K562 (cell line): ENCODE measurements around the gene WASHC4. TPM values are rescaled to one million over a fixed set of nuclear protein-coding genes. Genes with fewer than 3 reads are reported as not detected.

Experiments used
- ATAC-seq: fragments of 200-7000 bp; cut with Tn5 transposase; 3 replicates; pipeline ENCODE4 v1.9.1; 2020; ENCODE audit warnings: moderate library complexity
- BruUV-seq: library from RNA; stranded (reverse); fragments of 400-500 nt; replicated peaks from 2 replicates; lab custom pipeline; 2021; lab: Mats Ljungman, UMichigan
- CTCF ChIA-PET: fragments of 300-600 bp; formaldehyde crosslinking; extraction: SDS; loops from one replicate; lab custom pipeline; 2021; ENCODE audit warnings: low intra/inter-chr PET ratio; lab: Yijun Ruan, JAX
- POLR2A ChIA-PET: fragments of 300-600, 350-650 bp; sonication (Branson Sonifier 250); formaldehyde crosslinking; extraction: SDS; loops from one replicate; lab custom pipeline; 2021; ENCODE audit warnings: antibody characterized with exemption, inconsistent platforms; lab: Yijun Ruan, JAX
- DNase-seq, 4 experiments: peaks; one replicate each; pipeline versions ENCODE4 v3.0.0 to v3.0.0-alpha.2; 2011 to 2018; ENCODE audit warnings: low spot score in 3 of 4, mixed read lengths in 3 of 4; ENCODE audit errors: extremely low read depth in 1 of 4
- FAIRE-seq: peaks from 2 replicates; lab custom pipeline; 2011; peaks lifted over from hg19 to GRCh38; lab: Jason Lieb, UNC
- H2AFZ ChIP-seq: 2 replicates; pipeline ENCODE4 v1.6.0; 2011; ENCODE audit warnings: low read depth, low read length, control low read depth, inconsistent platforms
- H3K27ac ChIP-seq: fragments of 200-600 bp; 3 replicates; pipeline ENCODE4 v1.8.0; 2011; ENCODE audit warnings: low read depth, mild to moderate bottlenecking, control low read depth, inconsistent platforms, low read length, moderate library complexity, mixed read lengths; ENCODE audit errors: extremely low read depth
- H3K27me3 ChIP-seq, 2 experiments: fragments of 300-600 bp in 1 of 2; 2 replicates in 1 of 2; 3 replicates in 1 of 2; pipeline versions ENCODE4 v1.6.0 to v1.8.0; 2011; ENCODE audit warnings: inconsistent platforms in 2 of 2, low read length in 2 of 2, mild to moderate bottlenecking in 1 of 2, mixed read lengths in 1 of 2, moderate library complexity in 1 of 2; ENCODE audit not compliant: control insufficient read depth in 2 of 2, insufficient read depth in 2 of 2
- H3K36me3 ChIP-seq: fragments of 300-600 bp; 3 replicates; pipeline ENCODE4 v1.8.0; 2011; ENCODE audit warnings: mild to moderate bottlenecking, low read length, inconsistent platforms; ENCODE audit not compliant: control insufficient read depth, insufficient read depth
- H3K4me1 ChIP-seq, 2 experiments: fragments of 200-600 bp in 1 of 2; replicated peaks in 1 of 2; 2 replicates in 1 of 2; 3 replicates in 1 of 2; pipeline versions ENCODE4 v1.5.1 to v1.8.0; 2011; ENCODE audit warnings: inconsistent platforms in 2 of 2, low read length in 2 of 2, mild to moderate bottlenecking in 1 of 2, mixed read lengths in 1 of 2, moderate library complexity in 1 of 2; ENCODE audit not compliant: control insufficient read depth in 2 of 2, insufficient read depth in 2 of 2
- H3K4me2 ChIP-seq: 2 replicates; pipeline ENCODE4 v1.6.1; 2011; ENCODE audit warnings: low read length, control low read depth, inconsistent platforms, mixed read lengths; ENCODE audit not compliant: insufficient read depth
- H3K4me3 ChIP-seq: fragments of 200-600 bp; sonication (generic), shearing (Covaris generic); 2 replicates; pipeline ENCODE4 v1.5.1; 2016; ENCODE audit warnings: control low read depth, inconsistent platforms
- H3K79me2 ChIP-seq: fragments of 200-600 bp; 3 replicates; pipeline ENCODE4 v1.8.0; 2011; ENCODE audit warnings: low read length, inconsistent platforms; ENCODE audit not compliant: control insufficient read depth, insufficient read depth
- H3K9ac ChIP-seq, 2 experiments: 2 replicates each; pipeline versions ENCODE4 v1.6.0 to v1.6.1; 2011; ENCODE audit warnings: low read depth in 2 of 2, low read length in 2 of 2, control low read depth in 1 of 2, inconsistent platforms in 1 of 2, mild to moderate bottlenecking in 1 of 2, mixed read lengths in 1 of 2; ENCODE audit not compliant: insufficient read depth in 1 of 2
- H3K9me1 ChIP-seq: one replicate; pipeline ENCODE4 v1.6.0; 2011; ENCODE audit warnings: inconsistent platforms, mild to moderate bottlenecking, low read length, moderate library complexity; ENCODE audit not compliant: control insufficient read depth, insufficient read depth
- H3K9me3 ChIP-seq: replicated peaks from 2 replicates; pipeline ENCODE4 v1.5.1; 2011; ENCODE audit warnings: low read depth, low read length, inconsistent platforms; ENCODE audit not compliant: control insufficient read depth, insufficient read depth
- H4K20me1 ChIP-seq: replicated peaks from 2 replicates; pipeline ENCODE4 v1.6.1; 2011; ENCODE audit warnings: low read length, inconsistent platforms, mixed read lengths; ENCODE audit not compliant: control insufficient read depth, insufficient read depth
- ARID1B ChIP-seq: fragments of 450-650 bp; IDR thresholded peaks from 2 replicates; pipeline ENCODE4 v1.6.1; 2016; ENCODE audit warnings: antibody characterized with exemption, mild to moderate bottlenecking, inconsistent platforms
- ARID2 ChIP-seq: fragments of 450-650 bp; IDR thresholded peaks from 2 replicates; pipeline ENCODE4 v1.6.1; 2017; ENCODE audit warnings: antibody characterized with exemption, mild to moderate bottlenecking
- CREB1 ChIP-seq, 2 experiments: sonication (generic) in 1 of 2; formaldehyde crosslinking in 1 of 2; IDR thresholded peaks; 2 replicates each; pipeline versions ENCODE4 v1.6.1 to v1.8.0; 2012 to 2022; ENCODE audit warnings: inconsistent platforms in 1 of 2, mild to moderate bottlenecking in 1 of 2, missing genetic modification reagents in 1 of 2, moderate library complexity in 1 of 2
- DLX4 ChIP-seq: fragments of 250-450 bp; sonication (Bioruptor Pico); IDR thresholded peaks from 2 replicates; pipeline ENCODE4 v1.6.1; 2021; ENCODE audit warnings: mild to moderate bottlenecking
- DNMT1 ChIP-seq: fragments of 450-650 bp; IDR thresholded peaks from 2 replicates; pipeline ENCODE4 v1.6.1; 2016; ENCODE audit warnings: antibody characterized with exemption, mild to moderate bottlenecking
- MAZ ChIP-seq, 2 experiments: fragments of 450-650 bp in 1 of 2; sonication (generic) in 1 of 2; formaldehyde crosslinking; IDR thresholded peaks in 1 of 2; conservative IDR thresholded peaks in 1 of 2; 2 replicates each; pipeline versions ENCODE4 v1.4.0 to v1.5.0; 2020; ENCODE audit warnings: mild to moderate bottlenecking in 1 of 2, missing genetic modification reagents in 1 of 2
- RNF2 ChIP-seq: sonication (generic); IDR thresholded peaks from 2 replicates; pipeline ENCODE4 v1.6.1; 2016
- SAP30 ChIP-seq: fragments of 200-600 bp; sonication (generic); IDR thresholded peaks from 2 replicates; pipeline ENCODE4 v1.6.1; 2012; ENCODE audit warnings: borderline replicate concordance, low read depth, mild to moderate bottlenecking, moderate library complexity, low read length, control low read depth, inconsistent platforms; ENCODE audit not compliant: insufficient read depth, poor library complexity, severe bottlenecking
- SMAD1 ChIP-seq: fragments of 150-350 bp; IDR thresholded peaks from 2 replicates; pipeline ENCODE4 v1.6.1; 2014; ENCODE audit warnings: low read length, low read depth; ENCODE audit not compliant: partially characterized antibody
- TARDBP ChIP-seq: fragments of 450-650 bp; IDR thresholded peaks from 2 replicates; pipeline ENCODE4 v1.6.1; 2016
- TCFL5 ChIP-seq: fragments of 250-450 bp; sonication (Bioruptor Pico); conservative IDR thresholded peaks from 2 replicates; pipeline ENCODE4 v1.6.1; 2021; ENCODE audit warnings: mild to moderate bottlenecking, moderate library complexity, matching md5 sums
- TEAD4 ChIP-seq, 2 experiments: sonication (generic) in 1 of 2; formaldehyde crosslinking in 1 of 2; IDR thresholded peaks; 2 replicates each; pipeline versions ENCODE4 v1.6.1 to v1.8.0; 2012 to 2022; ENCODE audit warnings: borderline replicate concordance in 1 of 2, inconsistent platforms in 1 of 2, low read length in 1 of 2, mild to moderate bottlenecking in 1 of 2, missing genetic modification reagents in 1 of 2
- YY1 ChIP-seq, 3 experiments: IDR thresholded peaks; 2 replicates each; pipeline ENCODE4 v1.6.1; 2011; ENCODE audit warnings: low read length in 2 of 3, mild to moderate bottlenecking in 2 of 3, moderate library complexity in 2 of 3, borderline replicate concordance in 1 of 3, control low read depth in 1 of 3, low read depth in 1 of 3; ENCODE audit not compliant: insufficient read depth in 3 of 3, insufficient replicate concordance in 2 of 3, control insufficient read depth in 1 of 3, insufficient read length in 1 of 3; ENCODE audit errors: extremely low read depth in 1 of 3
- ZNF197 ChIP-seq: fragments of 200-800 bp; sonication (Bioruptor generic); IDR thresholded peaks from 2 replicates; pipeline ENCODE4 v1.6.1; 2016; ENCODE audit warnings: low read depth, missing genetic modification characterization, missing compliant biosample characterization
- ZNF77 ChIP-seq: fragments of 250-450 bp; sonication (Bioruptor Pico); IDR thresholded peaks from 2 replicates; pipeline ENCODE4 v1.5.0; 2020
- ZSCAN29 ChIP-seq: fragments of 450-650 bp; IDR thresholded peaks from 2 replicates; pipeline ENCODE4 v1.6.1; 2017
- WGBS: fragments of 100-300 bp; shearing (Covaris generic); methylation state at CpG from one replicate; pipeline ENCODE4 v1.1.6; 2016; ENCODE audit warnings: low coverage, mixed read lengths; ENCODE audit not compliant: insufficient coverage; ENCODE audit errors: missing lambda C conversion rate; 5-methylcytosine and 5-hydroxymethylcytosine counted together
- in situ Hi-C: fragments of 300-500 bp; cut with MboI; formaldehyde crosslinking; loops from 4 replicates; pipeline ENCODE4 v1.15.0; 2018; ENCODE audit warnings: inconsistent platforms, mixed read lengths
- intact Hi-C: fragments of 100-400 bp; cut with micrococcal nuclease; formaldehyde crosslinking; loops from 2 replicates; pipeline ENCODE4 v1.14.2; 2022
- polyA plus RNA-seq, 8 experiments: library from polyadenylated mRNA; depleted of rRNA in 4 of 8; stranded (reverse) in 5 of 8; unstranded in 3 of 8; fragments of >200 nt; fragmentation: Nextera tagmentation in 2 of 8; fragmentation: Illumina TruSeq in 1 of 8; extraction: Ambion mirVana in 2 of 8; extraction: Trizol in 1 of 8; gene quantifications; 2 replicates each; pipeline versions ENCODE4 v1.2.1 to v1.2.3, GENCODE V29; 2011 to 2014; ENCODE audit warnings: inconsistent platforms in 1 of 8, missing spikeins in 1 of 8
- total RNA-seq, 7 experiments: library from RNA; depleted of rRNA in 6 of 7; stranded (reverse); fragments of >200 nt in 6 of 7; fragmentation: Illumina TruSeq in 2 of 7; extraction: Trizol in 2 of 7; gene quantifications; 2 replicates each; pipeline versions ENCODE4 v1.2.1 to v1.2.3, GENCODE V29; 2011 to 2021; ENCODE audit warnings: low replicate concordance in 1 of 7

WASHC4 gene
- total and polyA plus RNA-seq, 9 of the 15 experiments (the other 6 are each of a cell fraction or from before 2014, with no cell fraction given), result 12.5 to 38.5 (median 21.3) TPM

- Histone ChIP-seq H3K4me1 (peaks cover 0 to 6% of the 10 kb centered on the region in 2 experiments; a peak in 2 of 5 replicates), H3K27ac (no peak overlapping the region), H3K9ac (no peak overlapping the region), H4K20me1 (no peaks in the 10 kb centered on the region), H3K27me3 (no peaks in the 10 kb centered on the region), H2AFZ (no peak overlapping the region), H3K79me2 (no peaks in the 10 kb centered on the region), H3K9me3 (no peaks in the 10 kb centered on the region), H3K9me1 (no peaks in the 10 kb centered on the region), H3K36me3 (peaks cover 51% of the 10 kb centered on the region; the same call in 2 of the 3 replicates), H3K4me2 (no peak overlapping the region), H3K4me3 (no peak overlapping the region)
- intact Hi-C loops, result no loop called here
- CTCF ChIA-PET, result no interaction called here
- DNase-seq (no peak), FAIRE-seq (no peak), ATAC-seq (no peak)
- WGBS, result 100% methylated on average over 1 of the region's 1 CpG
- POLR2A ChIA-PET, result no interaction called here
- no TSS peak for BruUV-seq
- TF ChIP-seq TARDBP, result no peak
- TF ChIP-seq RNF2, result no peak
- in situ Hi-C loops, result no loop called here
Observed at GRCh38 chr12:105166736-105167135, 59.2 kb downstream of the WASHC4 start.

DNA sequence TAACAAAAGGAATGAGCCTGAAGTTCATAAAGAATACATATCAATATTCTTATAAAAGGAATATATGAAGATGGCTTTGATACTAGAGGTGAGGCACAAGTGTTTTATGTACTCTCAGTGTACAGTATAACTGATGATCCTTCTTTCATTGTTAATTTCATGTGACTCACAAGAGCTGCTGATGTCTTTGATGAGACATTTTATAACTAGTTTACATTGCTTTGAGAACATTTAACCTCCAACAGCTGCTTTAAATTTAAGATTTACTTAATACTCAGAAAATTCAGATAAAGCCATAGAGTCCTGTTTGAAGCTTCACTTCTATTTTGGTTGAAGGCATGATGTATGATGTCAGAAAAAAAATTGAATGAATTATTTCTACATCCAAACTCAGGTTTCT is 59.8 kb downstream of the WASHC4 start:
- Histone ChIP-seq H3K9me3 (no peaks in the 10 kb centered on the region), H4K20me1 (no peaks in the 10 kb centered on the region), H3K4me3 (no peak overlapping the region), H3K9me1 (no peaks in the 10 kb centered on the region), H3K4me2 (no peak overlapping the region), H3K9ac (no peak overlapping the region), H3K27ac (no peak overlapping the region), H3K27me3 (no peaks in the 10 kb centered on the region), H3K79me2 (no peaks in the 10 kb centered on the region), H2AFZ (no peak overlapping the region), H3K4me1 (peaks cover 0 to 9% of the 10 kb centered on the region in 2 experiments; a peak in 2 of 5 replicates), H3K36me3 (peaks cover 47% of the 10 kb centered on the region; the same call in 2 of the 3 replicates)
- BruUV-seq, result no TSS peak
- in situ Hi-C loops, result no loop called here
- ChIA-PET POLR2A (no interaction called here), CTCF (no interaction called here)
- DNase-seq (no peak), ATAC-seq (no peak), FAIRE-seq (no peak)
- intact Hi-C loops, result no loop called here
- no peak for TF ChIP-seq TEAD4 (IDR thresholded peaks at IDR 0.05; ENCODE audit: low read length)
- TF ChIP-seq TEAD4 (CRISPR knock-in tag; IDR thresholded peaks at IDR 0.05; ENCODE audit: borderline replicate concordance), result no peak
- TF ChIP-seq ARID1B, result no peak
- no peak for TF ChIP-seq TCFL5 (CRISPR knock-in tag)
- no peak for TF ChIP-seq DLX4 (CRISPR knock-in tag)
- TF ChIP-seq MAZ (CRISPR knock-in tag; conservative IDR thresholded peaks at IDR 0.05 in 1 of 2, IDR thresholded peaks at IDR 0.05 in 1 of 2), result no peak
- no peak for TF ChIP-seq DNMT1
- no peak for TF ChIP-seq ARID2
- TF ChIP-seq SMAD1, result no peak
- TF ChIP-seq SAP30, result no peak
- no peak for TF ChIP-seq CREB1 (IDR thresholded peaks at IDR 0.05)
- TF ChIP-seq CREB1 (CRISPR knock-in tag; IDR thresholded peaks at IDR 0.05), result no peak
- no peak for TF ChIP-seq ZNF77 (CRISPR knock-in tag)
- TF ChIP-seq YY1 (IDR thresholded peaks at IDR 0.05; ENCODE audit: borderline replicate concordance in 1 of 3, control insufficient read depth in 1 of 3, extremely low read depth in 1 of 3, insufficient read depth in 3 of 3, insufficient read length in 1 of 3, insufficient replicate concordance in 2 of 3, low read depth in 1 of 3, low read length in 2 of 3), result no peak
- TF ChIP-seq ZNF197, result no peak
- TF ChIP-seq ZSCAN29, result no peak
